H1 (cell line): Measurements from ENCODE around the gene AK8. TPM values are rescaled to one million over a fixed set of nuclear protein-coding genes. Genes with fewer than 3 reads are reported as not detected.

ENCODE experiments used
- CTCF ChIA-PET: fragments of 300-600 bp; sonication (Branson Sonifier 250); formaldehyde crosslinking; loops from one replicate; lab custom pipeline; 2021; ENCODE audit not compliant: partially characterized antibody; lab: Charles Lee
- POLR2A ChIA-PET: fragments of 300-600 bp; sonication (Branson Sonifier 250); formaldehyde crosslinking; loops from one replicate; lab custom pipeline; 2021; ENCODE audit warnings: inconsistent platforms; ENCODE audit not compliant: partially characterized antibody; lab: Charles Lee
- DNase-seq, 2 experiments: peaks; one replicate each; pipeline versions ENCODE4 v3.0.0 to v3.0.0-alpha.2; 2010 to 2022; ENCODE audit warnings: low spot score in 2 of 2, low read depth in 1 of 2, mixed read lengths in 1 of 2
- FAIRE-seq: peaks from 2 replicates; lab custom pipeline; 2011; peaks lifted over from hg19 to GRCh38; lab: Jason Lieb, UNC
- H2AFZ ChIP-seq: 2 replicates; pipeline ENCODE4 v1.8.1; 2012; ENCODE audit warnings: low read length, inconsistent platforms
- H2AK5ac ChIP-seq: 2 replicates; pipeline ENCODE4 v1.6.1; 2013; ENCODE audit warnings: low read depth, low read length
- H2BK120ac ChIP-seq: replicated peaks from 2 replicates; pipeline ENCODE3; 2013; ENCODE audit warnings: low read depth, low read length, inconsistent platforms
- H2BK12ac ChIP-seq: 2 replicates; pipeline ENCODE4 v1.6.1; 2013; ENCODE audit warnings: low read depth, low read length
- H2BK15ac ChIP-seq: 2 replicates; pipeline ENCODE4 v1.6.1; 2013; ENCODE audit warnings: low read length
- H2BK20ac ChIP-seq: 2 replicates; pipeline ENCODE4 v1.6.1; 2013; ENCODE audit warnings: low read length
- H2BK5ac ChIP-seq: 2 replicates; pipeline ENCODE4 v1.6.1; 2013; ENCODE audit warnings: low read depth, low read length
- H3K14ac ChIP-seq: 2 replicates; pipeline ENCODE4 v1.6.1; 2013; ENCODE audit warnings: inconsistent platforms; ENCODE audit not compliant: insufficient read length
- H3K18ac ChIP-seq: 2 replicates; pipeline ENCODE4 v1.6.1; 2013; ENCODE audit warnings: low read length; ENCODE audit errors: extremely low read depth
- H3K23ac ChIP-seq: 2 replicates; pipeline ENCODE4 v1.6.1; 2013; ENCODE audit warnings: inconsistent platforms; ENCODE audit not compliant: insufficient read length
- H3K23me2 ChIP-seq: 2 replicates; pipeline ENCODE4 v1.6.1; 2013; ENCODE audit warnings: low read depth, low read length
- H3K27ac ChIP-seq: 2 replicates; pipeline ENCODE4 v1.6.1; 2011; ENCODE audit warnings: low read depth, low read length, inconsistent platforms
- H3K27me3 ChIP-seq, 4 experiments: replicated peaks in 1 of 4; 1 replicate in 1 of 4; 2 replicates in 3 of 4; pipeline versions ENCODE4 v1.6.1 to v1.8.1; 2011 to 2013; ENCODE audit warnings: low read length in 3 of 4, mild to moderate bottlenecking in 3 of 4, inconsistent platforms in 2 of 4, mixed read lengths in 2 of 4, moderate library complexity in 1 of 4; ENCODE audit not compliant: control insufficient read depth in 3 of 4, insufficient read depth in 3 of 4; ENCODE audit errors: extremely low read depth in 1 of 4
- H3K36me3 ChIP-seq, 4 experiments: 2 replicates each; pipeline versions ENCODE4 v1.6.1 to v1.8.1; 2011 to 2013; ENCODE audit warnings: mild to moderate bottlenecking in 4 of 4, low read length in 3 of 4, moderate library complexity in 2 of 4, control low read depth in 1 of 4, inconsistent platforms in 1 of 4; ENCODE audit not compliant: insufficient read depth in 4 of 4, control insufficient read depth in 2 of 4
- H3K4ac ChIP-seq: replicated peaks from 2 replicates; pipeline ENCODE3; 2013; ENCODE audit warnings: low read length, low read depth, mixed read lengths, inconsistent platforms; ENCODE audit not compliant: insufficient read length
- H3K4me1 ChIP-seq, 4 experiments: replicated peaks in 1 of 4; 1 replicate in 1 of 4; 2 replicates in 3 of 4; pipeline versions ENCODE4 v1.6.1 to v1.8.1; 2011 to 2013; ENCODE audit warnings: low read length in 3 of 4, inconsistent platforms in 2 of 4, mixed read lengths in 1 of 4; ENCODE audit not compliant: insufficient read depth in 4 of 4, control insufficient read depth in 3 of 4
- H3K4me2 ChIP-seq, 2 experiments: 2 replicates each; pipeline versions ENCODE4 v1.6.1 to v1.8.1; 2011 to 2013; ENCODE audit warnings: low read depth in 2 of 2, low read length in 2 of 2, control low read depth in 1 of 2, inconsistent platforms in 1 of 2, mild to moderate bottlenecking in 1 of 2; ENCODE audit not compliant: insufficient read depth in 1 of 2
- H3K4me3 ChIP-seq, 4 experiments: fragments of 200-600, 300-600 bp in 1 of 4; sonication (generic), shearing (Covaris generic), sonication (Bioruptor Twin) in 1 of 4; 2 replicates each; pipeline versions ENCODE4 v1.5.1 to v1.8.1; 2011 to 2016; ENCODE audit warnings: low read length in 4 of 4, low read depth in 3 of 4, control low read depth in 2 of 4, inconsistent platforms in 2 of 4, mild to moderate bottlenecking in 2 of 4, mixed read lengths in 1 of 4, moderate library complexity in 1 of 4; ENCODE audit not compliant: insufficient read depth in 2 of 4; ENCODE audit errors: extremely low read depth in 1 of 4
- H3K56ac ChIP-seq: replicated peaks from 2 replicates; pipeline ENCODE3; 2013; ENCODE audit warnings: low read depth, mild to moderate bottlenecking, mixed read lengths, low read length, inconsistent platforms; ENCODE audit not compliant: insufficient read length
- H3K79me1 ChIP-seq: 2 replicates; pipeline ENCODE4 v1.6.1; 2013; ENCODE audit warnings: low read depth, low read length, control low read depth
- H3K79me2 ChIP-seq, 2 experiments: 2 replicates each; pipeline versions ENCODE4 v1.6.1 to v1.8.1; 2012 to 2013; ENCODE audit warnings: low read length in 2 of 2, mild to moderate bottlenecking in 2 of 2, inconsistent platforms in 1 of 2; ENCODE audit not compliant: insufficient read depth in 2 of 2, control insufficient read depth in 1 of 2
- H3K9ac ChIP-seq, 4 experiments: replicated peaks in 1 of 4; 1 replicate in 1 of 4; 2 replicates in 3 of 4; pipeline versions ENCODE4 v1.6.1 to v1.8.1; 2011 to 2013; ENCODE audit warnings: low read depth in 3 of 4, low read length in 3 of 4, control low read depth in 2 of 4, mild to moderate bottlenecking in 2 of 4, moderate library complexity in 2 of 4, inconsistent platforms in 1 of 4; ENCODE audit errors: extremely low read depth in 1 of 4
- H3K9me3 ChIP-seq, 2 experiments: 2 replicates each; pipeline versions ENCODE4 v1.6.1 to v1.8.1; 2012 to 2013; ENCODE audit warnings: mild to moderate bottlenecking in 2 of 2, moderate library complexity in 2 of 2, control low read depth in 1 of 2, inconsistent platforms in 1 of 2, low read depth in 1 of 2, low read length in 1 of 2, mixed read lengths in 1 of 2; ENCODE audit not compliant: insufficient read depth in 2 of 2
- H4K20me1 ChIP-seq, 2 experiments: replicated peaks in 1 of 2; 2 replicates each; pipeline versions ENCODE3 to v1.8.1; 2011 to 2013; ENCODE audit warnings: inconsistent platforms in 2 of 2, low read length in 2 of 2, mild to moderate bottlenecking in 1 of 2; ENCODE audit not compliant: insufficient read depth in 2 of 2, control insufficient read depth in 1 of 2
- H4K5ac ChIP-seq: 2 replicates; pipeline ENCODE4 v1.6.1; 2013; ENCODE audit warnings: low read length, low read depth, mixed read lengths, inconsistent platforms; ENCODE audit not compliant: insufficient read length
- H4K8ac ChIP-seq: 2 replicates; pipeline ENCODE4 v1.8.0; 2013; ENCODE audit warnings: mild to moderate bottlenecking, moderate library complexity, low read length, inconsistent platforms; ENCODE audit not compliant: insufficient read depth; ENCODE audit errors: extremely low read depth
- H4K91ac ChIP-seq: replicated peaks from 2 replicates; pipeline ENCODE3; 2013; ENCODE audit warnings: low read length, mixed read lengths, inconsistent platforms; ENCODE audit not compliant: insufficient read length
- CHD2 ChIP-seq: IDR thresholded peaks from 2 replicates; pipeline ENCODE4 v1.6.1; 2012; ENCODE audit warnings: low read length, improper control_type of control experiment
- EGR1 ChIP-seq: IDR thresholded peaks from 2 replicates; pipeline ENCODE4 v1.6.1; 2011; ENCODE audit warnings: low read depth, low read length, borderline replicate concordance
- EZH2 ChIP-seq: fragments of 200-600 bp; sonication (generic); IDR thresholded peaks from 2 replicates; pipeline ENCODE4 v1.7.1; 2012; ENCODE audit warnings: low read depth, mild to moderate bottlenecking, moderate library complexity, low read length, inconsistent platforms; ENCODE audit not compliant: severe bottlenecking
- MAX ChIP-seq: IDR thresholded peaks from 2 replicates; pipeline ENCODE4 v1.6.1; 2012; ENCODE audit warnings: inconsistent platforms
- TEAD4 ChIP-seq: IDR thresholded peaks from 2 replicates; pipeline ENCODE4 v1.6.1; 2012; ENCODE audit warnings: low read depth, low read length, inconsistent platforms, mixed read lengths
- WGBS, 2 experiments: shearing (Covaris generic) in 1 of 2; methylation state at CpG; one replicate each; pipeline versions ENCODE4 v1.1.6 to v1.1.7; 2013 to 2015; ENCODE audit warnings: low lambda C conversion rate in 2 of 2, mixed read lengths in 2 of 2, inconsistent platforms in 1 of 2, low coverage in 1 of 2, missing lambda C conversion rate in 1 of 2; ENCODE audit not compliant: insufficient replicate concordance in 2 of 2, insufficient coverage in 1 of 2, insufficient read length in 1 of 2; ENCODE audit errors: extremely low coverage in 1 of 2, missing lambda C conversion rate in 1 of 2; 5-methylcytosine and 5-hydroxymethylcytosine counted together
- polyA plus RNA-seq, 7 experiments: library from polyadenylated mRNA; depleted of rRNA in 3 of 7; stranded (reverse) in 5 of 7; unstranded in 2 of 7; fragments of >200 nt in 5 of 7; fragments of 200-250 nt in 2 of 7; gene quantifications; 1 replicate in 5 of 7; 2 replicates in 1 of 7; 4 replicates in 1 of 7; pipeline versions ENCODE4 v1.2.1 to v1.2.3, GENCODE V29; 2011 to 2013; ENCODE audit warnings: missing spikeins in 2 of 7, mixed read lengths in 2 of 7
- total RNA-seq: library from RNA; stranded (reverse); fragmentation: NEBNext Ultra II Directional; extraction: Animal tissue kit (Norgen Biotek cat#: 25700); gene quantifications from 2 replicates; pipeline ENCODE4 v1.2.1, GENCODE V29; 2021

The AK8 gene
- total and polyA plus RNA-seq, 2 of the 8 experiments (the other 6 are each of a cell fraction or from before 2014, with no cell fraction given): 0.35 to 0.48 TPM

GRCh38 chr9:132725306-132725705 is 152.8 kb downstream of the AK8 start:
- Histone ChIP-seq H3K4me1 (no peaks in the 10 kb centered on the region; a peak in 2 of 7 replicates), H2BK12ac (no peak overlapping the region), H3K9ac (no peak overlapping the region), H3K23ac (no peak overlapping the region), H4K8ac (no peak overlapping the region), H3K4me3 (no peak overlapping the region), H2BK120ac (no peak overlapping the region), H3K27me3 (no peaks in the 10 kb centered on the region), H3K79me2 (no peaks in the 10 kb centered on the region), H2AFZ (no peak overlapping the region), H2BK15ac (no peak overlapping the region), H2BK20ac (no peak overlapping the region), H3K36me3 (no peaks in the 10 kb centered on the region), H3K4ac (no peak overlapping the region), H3K56ac (no peak overlapping the region), H3K18ac (no peak overlapping the region), H3K4me2 (no peak overlapping the region), H4K91ac (no peak overlapping the region), H4K20me1 (peaks cover 0 to 1% of the 10 kb centered on the region in 2 experiments), H2BK5ac (no peak overlapping the region), H3K27ac (no peak overlapping the region), H3K79me1 (no peaks in the 10 kb centered on the region), H4K5ac (no peak overlapping the region), H3K9me3 (no peaks in the 10 kb centered on the region), H3K23me2 (no peaks in the 10 kb centered on the region), H2AK5ac (no peak overlapping the region), H3K14ac (no peak overlapping the region)
- 95% methylated on average over 11 of the region's 13 CpGs; no CpG with 5 or more reads in 1 of the 2 experiments for WGBS, 2 experiments
- FAIRE-seq: no peak
- POLR2A ChIA-PET: no interaction called here
- no peak for DNase-seq
- CTCF ChIA-PET: interaction anchor here (1.7 kb wide), 1 partner anchor 74 kb away, joined by 6 read pairs; no protein-coding TSS in a partner anchor
- TF ChIP-seq MAX (no peak), EZH2 (no peak), TEAD4 (no peak), CHD2 (no peak), EGR1 (no peak)
